HepG2 (cell line): Measurements from ENCODE around the gene ADCY5. TPM values are rescaled to one million over a fixed set of nuclear protein-coding genes. Genes with fewer than 3 reads are reported as not detected.
A peak's percentile ranks its signal among the peaks of the same experiment; 100 is the strongest.

Experiments used
- HINFP ChIP-seq: sonication (generic); formaldehyde crosslinking; IDR thresholded peaks from 2 replicates; pipeline ENCODE4 v1.4.0; 2020; ENCODE audit warnings: low read depth, mild to moderate bottlenecking, missing genetic modification reagents
- HOXA9 ChIP-seq: sonication (generic); formaldehyde crosslinking; IDR thresholded peaks from 2 replicates; pipeline ENCODE4 v1.8.1; 2022; ENCODE audit warnings: missing genetic modification reagents, mild to moderate bottlenecking, moderate library complexity, borderline replicate concordance
- MBNL3 ChIP-seq: fragments of 250-450 bp; sonication (Bioruptor Pico); conservative IDR thresholded peaks from 2 replicates; pipeline ENCODE4 v1.8.0; 2022; ENCODE audit warnings: mild to moderate bottlenecking, inconsistent platforms
- MEIS1 ChIP-seq: sonication (generic); formaldehyde crosslinking; IDR thresholded peaks from 2 replicates; pipeline ENCODE4 v1.9.0; 2021; ENCODE audit warnings: mild to moderate bottlenecking, missing genetic modification reagents, moderate library complexity, borderline replicate concordance
- NFAT5 ChIP-seq: sonication (generic); formaldehyde crosslinking; IDR thresholded peaks from 2 replicates; pipeline ENCODE4 v1.4.0; 2020; ENCODE audit warnings: missing genetic modification reagents
- RARA ChIP-seq: IDR thresholded peaks from 2 replicates; pipeline ENCODE4 v1.6.1; 2016; ENCODE audit warnings: missing genetic modification reagents, missing compliant biosample characterization
- ZBTB4 ChIP-seq: sonication (generic); formaldehyde crosslinking; IDR thresholded peaks from 2 replicates; pipeline ENCODE4 v1.4.0; 2020; ENCODE audit warnings: missing genetic modification reagents, mild to moderate bottlenecking, borderline replicate concordance
- ZC3H4 ChIP-seq: sonication (generic); formaldehyde crosslinking; IDR thresholded peaks from 2 replicates; pipeline ENCODE4 v1.4.0; 2020; ENCODE audit warnings: missing genetic modification reagents, borderline replicate concordance
- ZNF503 ChIP-seq: sonication (generic); formaldehyde crosslinking; IDR thresholded peaks from 2 replicates; pipeline ENCODE4 v1.4.0; 2020; ENCODE audit warnings: missing genetic modification reagents
- ZNF512 ChIP-seq: sonication (generic); formaldehyde crosslinking; IDR thresholded peaks from 2 replicates; pipeline ENCODE4 v1.4.0; 2020; ENCODE audit warnings: mild to moderate bottlenecking, missing genetic modification reagents
- ZNF598 ChIP-seq: sonication (generic); formaldehyde crosslinking; IDR thresholded peaks from 2 replicates; pipeline ENCODE4 v1.5.1; 2020; ENCODE audit warnings: mild to moderate bottlenecking, missing genetic modification reagents, borderline replicate concordance
- polyA plus RNA-seq, 8 experiments: library from polyadenylated mRNA; depleted of rRNA in 3 of 8; stranded (reverse) in 7 of 8; unstranded in 1 of 8; fragments of >200 nt; fragmentation: Illumina TruSeq in 4 of 8; extraction: Trizol in 4 of 8; gene quantifications; 2 replicates each; pipeline versions ENCODE4 v1.2.1 to v1.2.3, GENCODE V29; 2011 to 2016; ENCODE audit warnings: low read depth in 4 of 8, missing spikeins in 1 of 8, mixed read lengths in 1 of 8; ENCODE audit not compliant: insufficient read depth in 1 of 8
- total RNA-seq, 5 experiments: library from RNA; depleted of rRNA; stranded (reverse); fragments of >200 nt; fragmentation: Illumina TruSeq; extraction: Trizol; gene quantifications; 2 replicates each; pipeline ENCODE4 v1.2.3, GENCODE V29; 2016; ENCODE audit warnings: low read depth in 1 of 5

Gene ADCY5
- total and polyA plus RNA-seq, 2 of the 13 experiments (the other 11 are each of a cell fraction or from before 2014, with no cell fraction given), result not detected

GRCh38 chr3:123286308-123287023, 162.4 kb downstream of the ADCY5 start (continued):
- TF ChIP-seq NFAT5 (CRISPR knock-in tag) (peak; percentile 87; the same call in 1 of the 2 replicates), HINFP (CRISPR knock-in tag) (no peak), ZNF512 (CRISPR knock-in tag) (no peak), HOXA9 (CRISPR knock-in tag) (peak; percentile 38; the same call in 1 of the 2 replicates), ZNF598 (CRISPR knock-in tag) (no peak), RARA (CRISPR knock-in tag) (peak; percentile 62; the same call in 1 of the 2 replicates), MBNL3 (CRISPR knock-in tag) (no peak), ZNF503 (CRISPR knock-in tag) (no peak), MEIS1 (CRISPR knock-in tag) (peak; percentile 63; the same call in 1 of the 2 replicates), ZBTB4 (CRISPR knock-in tag) (no peak), ZC3H4 (CRISPR knock-in tag) (0 out of 2 replicates have a peak, but pooled peaks have one; percentile 43)
